T1000 (cell line): ENCODE measurements around the gene DGLUCY.
"Not testable (repeated sequence)": the region's sequence is repeated elsewhere in the genome, so short reads cannot be mapped to it uniquely, and the experiment has no call there.

Source experiments
- DNase-seq: peaks from one replicate; lab custom pipeline; 2025; ENCODE audit warnings: mixed read lengths; lab: John Stamatoyannopoulos, UW

DGLUCY gene

DNA sequence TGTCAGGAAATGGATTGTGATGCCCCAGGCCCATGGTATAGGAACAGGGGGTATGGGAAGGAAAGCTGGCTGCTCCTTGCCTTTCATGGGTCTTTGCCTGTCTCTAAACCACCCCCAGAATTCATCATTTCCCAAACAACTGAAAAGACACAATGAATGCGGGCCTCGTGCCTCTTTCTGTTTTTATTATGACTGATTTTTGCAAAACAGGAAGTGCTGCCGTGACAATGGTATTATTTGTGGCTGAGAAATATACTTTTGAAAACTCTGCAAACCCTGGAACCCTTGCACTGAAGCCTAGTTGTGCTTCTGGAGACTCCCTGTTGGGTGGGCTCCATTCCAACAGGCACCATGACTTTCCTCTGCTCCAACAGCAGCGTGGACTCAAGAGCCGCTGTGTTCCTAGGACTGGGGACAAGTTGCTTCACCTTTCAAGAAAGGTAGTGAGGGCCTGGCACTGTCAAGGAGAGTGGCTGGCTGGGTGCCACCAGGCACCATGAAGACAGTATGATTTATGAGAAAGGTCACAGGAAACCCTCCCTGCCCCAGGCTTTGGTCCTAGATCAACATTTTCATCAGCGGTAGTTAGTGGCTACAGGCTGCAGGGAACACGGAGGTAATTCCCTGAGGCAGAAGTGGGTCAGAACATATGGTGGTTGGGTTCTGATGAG is 4.8 kb upstream of the DGLUCY start:
- no peak for DNase-seq

DNA sequence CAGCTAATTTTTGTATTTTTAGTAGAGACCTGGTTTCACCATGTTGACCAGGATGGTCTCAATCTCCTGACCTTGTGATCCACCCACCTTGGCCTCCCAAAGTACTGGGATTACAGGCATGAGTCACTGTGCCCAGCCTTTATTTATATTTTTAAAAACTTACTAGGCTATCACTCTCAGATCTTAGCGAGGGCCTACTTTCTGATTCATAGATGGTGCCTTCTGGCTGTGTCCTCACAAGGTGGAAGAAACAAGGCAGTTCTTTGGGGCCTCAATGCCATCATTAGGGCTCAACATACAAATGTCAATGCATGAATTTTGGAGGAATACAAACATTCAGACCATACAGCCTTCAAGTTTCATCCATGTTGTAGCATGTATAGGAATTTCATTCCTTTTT is 2.4 kb upstream of the DGLUCY start:
- DNase-seq, result no peak

DNA sequence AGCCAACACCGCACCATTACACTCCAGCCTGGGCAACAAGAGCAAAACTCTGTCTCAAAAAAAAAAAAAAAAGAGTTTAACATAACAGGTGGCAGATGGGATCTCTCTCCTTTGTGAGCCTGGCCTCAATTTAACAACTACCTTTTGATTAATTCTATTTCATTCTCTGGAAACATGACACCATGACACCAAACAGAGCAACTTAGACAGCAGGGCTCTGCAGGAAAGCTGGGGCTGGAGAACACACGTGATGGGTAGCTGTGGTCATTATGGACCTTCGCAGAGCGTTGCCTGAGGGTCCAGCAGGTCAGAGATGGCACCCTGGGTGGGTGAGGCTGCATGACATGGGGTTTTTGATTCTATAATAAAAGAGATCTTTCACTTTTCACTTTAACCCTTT is 1.7 kb upstream of the DGLUCY start:
- no peak for DNase-seq

DNA sequence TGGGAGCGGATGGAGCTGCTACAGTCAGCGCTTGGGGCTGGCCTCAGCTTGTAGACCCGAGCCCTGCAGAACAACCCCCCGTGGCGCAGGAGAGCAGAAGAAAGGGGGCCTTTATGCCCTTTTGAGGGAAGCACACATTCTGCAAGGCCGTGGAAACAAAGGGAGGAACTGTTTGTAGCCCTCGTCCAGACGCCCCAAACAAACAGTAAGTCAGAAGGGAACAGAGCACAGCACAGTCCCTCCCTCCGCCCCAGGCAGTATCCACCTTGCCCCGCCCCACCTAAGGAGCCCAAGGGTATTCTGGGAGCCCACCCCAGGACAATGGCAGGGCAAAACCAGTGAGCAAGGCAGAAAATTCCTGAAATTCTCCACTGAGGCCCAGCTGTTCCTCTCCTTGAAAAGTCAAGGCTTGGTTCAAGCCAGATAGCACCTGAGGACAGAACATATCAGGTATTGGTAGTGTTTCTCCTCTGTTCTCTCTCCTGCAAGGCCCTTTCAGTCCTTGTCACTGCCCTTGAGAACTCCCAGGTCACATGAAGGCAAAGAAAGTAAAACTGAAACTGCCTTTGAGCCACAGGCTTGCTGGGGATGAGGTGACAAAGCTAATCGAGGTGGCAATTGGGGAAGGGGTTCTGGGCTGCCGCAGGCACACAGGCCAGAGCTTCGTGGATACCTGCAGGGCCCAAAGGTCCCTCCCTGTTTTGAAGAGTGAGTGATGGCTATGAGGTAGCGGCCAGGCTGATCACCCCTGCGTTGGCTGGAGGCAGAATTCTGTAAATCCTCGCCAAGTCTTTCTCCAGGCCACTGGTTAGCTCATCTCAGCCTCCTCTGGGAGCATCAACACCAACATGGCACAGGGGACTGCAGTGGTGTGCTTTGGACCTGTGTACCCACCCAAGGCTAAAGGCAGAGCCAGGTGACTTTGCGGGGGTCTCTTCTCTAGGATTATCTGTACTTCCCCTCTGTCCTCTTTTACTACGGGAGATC is 499 bp downstream of the DGLUCY start:
- peak; percentile 45 for DNase-seq

DNA sequence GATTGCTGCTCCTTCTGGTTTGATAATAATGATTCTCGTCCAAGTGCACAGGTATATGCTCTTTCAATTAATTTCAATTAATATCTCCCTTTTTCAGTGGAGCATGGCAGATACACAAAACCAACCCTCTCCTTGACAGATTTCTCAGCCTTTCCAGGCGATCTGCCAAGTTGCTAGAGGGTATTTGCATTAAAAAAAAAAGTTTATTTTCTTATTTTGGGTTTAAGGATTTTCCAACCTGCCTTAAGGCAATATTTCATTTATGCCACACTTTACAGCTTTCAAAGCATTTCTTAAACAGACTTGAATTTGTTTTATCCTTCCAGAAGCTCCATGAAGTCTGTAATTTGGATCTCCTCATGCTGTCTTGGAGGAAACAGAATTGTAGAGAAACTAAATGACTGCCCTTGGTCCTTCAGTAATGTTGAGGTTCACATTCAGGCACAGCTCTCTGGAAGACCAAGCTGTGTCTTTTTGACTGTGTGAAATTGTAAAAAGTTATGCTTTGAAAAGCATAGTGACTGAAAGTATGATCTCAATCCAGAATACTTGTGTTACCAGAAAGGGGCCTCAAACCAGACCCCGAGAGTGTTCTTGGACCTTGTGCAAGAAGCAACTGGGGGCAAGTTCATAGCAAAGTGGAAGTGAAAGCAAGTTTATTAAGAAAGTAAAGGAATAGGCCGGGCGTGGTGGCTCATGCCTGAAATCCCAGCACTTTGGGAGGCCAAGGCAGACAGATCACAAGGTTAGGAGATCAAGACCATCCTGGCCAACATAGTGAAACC is 2.3 kb downstream of the DGLUCY start:
- DNase-seq, result no peak

DNA sequence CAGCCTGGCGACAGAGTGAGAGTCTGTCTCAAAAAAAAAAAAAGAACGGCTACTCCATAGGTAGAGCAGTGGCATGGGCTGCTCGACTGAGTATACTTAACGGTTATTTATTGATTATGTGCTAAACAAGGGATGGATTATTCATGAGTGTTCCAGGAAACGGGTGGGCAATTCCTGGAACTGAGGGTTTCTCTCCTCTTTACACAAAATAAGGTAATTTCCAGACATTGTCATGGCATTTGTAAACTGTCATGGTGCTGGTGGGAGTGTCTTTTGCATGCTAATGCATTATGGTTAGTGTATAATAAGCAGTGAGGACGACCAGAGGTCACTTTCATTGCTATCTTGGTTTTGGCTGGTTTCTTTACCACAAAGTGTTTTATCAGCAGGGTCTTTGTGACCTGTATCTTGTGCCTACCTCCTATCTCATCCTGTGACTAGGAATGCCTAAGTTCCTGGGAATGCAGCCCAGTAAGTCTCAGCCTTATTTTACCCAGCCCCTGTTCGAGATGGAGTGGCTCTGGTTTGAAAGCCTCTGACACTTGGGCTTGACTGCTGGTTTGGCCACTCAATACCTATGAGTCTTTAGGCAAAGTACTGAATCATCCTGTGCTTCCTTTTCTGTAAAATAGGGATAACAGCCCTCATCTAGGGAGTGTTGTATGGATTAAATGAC is 3.2 kb downstream of the DGLUCY start:
- DNase-seq, result no peak

DNA sequence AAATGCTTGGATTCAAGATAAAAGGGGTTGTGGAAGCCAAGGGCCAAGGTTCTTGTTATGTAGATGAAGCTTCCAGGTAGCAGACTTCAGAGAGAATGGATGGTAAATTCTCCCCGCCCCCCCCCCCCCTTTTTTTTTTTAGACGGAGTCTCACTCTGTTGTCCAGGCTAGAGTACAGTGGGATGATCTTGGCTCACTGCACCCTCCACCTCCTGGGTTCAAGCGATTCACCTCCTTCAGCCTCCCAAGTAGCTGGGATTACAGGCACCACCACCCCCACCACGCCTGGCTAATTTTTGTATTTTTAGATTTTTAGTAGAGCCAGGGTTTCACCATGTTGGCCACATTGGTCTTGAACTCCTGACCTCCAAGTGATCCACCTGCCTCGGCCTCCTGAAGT is 4.1 kb downstream of the DGLUCY start:
- no peak for DNase-seq

DNA sequence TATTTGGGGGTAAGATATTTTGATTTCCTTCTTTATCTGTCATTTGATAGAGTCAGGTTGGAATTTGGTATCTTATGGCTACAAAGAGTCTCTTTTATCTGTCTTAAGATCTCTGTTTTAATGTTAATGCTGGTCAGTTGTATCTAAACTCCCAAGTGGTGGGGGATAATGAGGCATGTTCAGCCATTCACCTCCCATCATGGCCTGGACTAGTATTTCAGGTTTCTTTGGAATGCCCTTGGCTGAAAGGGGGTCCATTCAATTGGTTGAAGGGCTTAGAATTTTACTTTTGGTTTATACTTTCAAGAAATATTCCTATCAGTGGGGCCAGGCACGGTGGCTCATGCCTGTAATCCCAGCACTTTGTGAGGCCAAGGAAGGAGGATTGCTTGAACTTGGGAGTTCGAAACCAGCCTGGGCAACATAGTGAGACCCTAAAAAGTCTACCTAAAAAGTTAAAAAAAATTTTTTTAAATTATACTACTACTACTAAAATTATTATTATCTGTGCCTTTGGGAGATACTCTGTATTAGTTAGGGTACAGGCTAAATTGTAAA is 4.7 kb downstream of the DGLUCY start:
- no peak for DNase-seq

DNA sequence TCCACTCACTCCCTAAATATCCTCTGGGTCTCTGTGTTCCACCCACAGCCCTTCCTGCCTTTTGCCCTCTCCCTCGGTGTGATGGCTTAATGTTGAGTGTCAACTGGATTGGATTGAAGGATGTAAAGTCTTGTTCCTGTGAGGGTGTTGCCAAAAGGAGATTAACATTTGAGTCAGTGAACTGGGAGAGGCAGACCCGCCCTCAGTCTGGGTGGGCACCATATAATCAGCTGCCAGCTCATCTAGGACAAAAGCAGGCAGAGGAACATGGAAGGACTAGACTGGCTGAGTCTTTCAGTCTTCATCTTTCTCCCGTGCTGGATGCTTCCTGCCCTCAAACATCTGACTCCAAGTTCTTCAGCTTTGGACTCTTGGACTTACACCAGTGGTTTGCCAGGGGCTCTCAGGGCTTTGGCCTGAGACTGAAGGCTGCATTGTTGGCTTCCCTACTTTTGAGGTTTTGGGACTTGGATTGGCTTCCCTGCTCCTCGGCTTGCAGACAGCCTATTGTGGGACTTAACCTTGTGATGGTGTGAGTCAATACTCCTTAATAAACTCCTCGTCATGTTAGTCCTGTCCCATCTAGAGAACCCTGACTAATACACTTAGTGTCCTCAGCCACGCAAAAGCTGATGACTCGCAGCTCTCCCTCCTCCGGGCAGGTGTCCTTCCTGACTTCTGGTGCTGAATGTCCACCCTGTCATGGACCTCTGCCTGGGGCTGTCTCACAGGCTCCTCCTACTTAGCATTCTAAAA is 5.9 kb downstream of the DGLUCY start:
- no peak for DNase-seq

DNA sequence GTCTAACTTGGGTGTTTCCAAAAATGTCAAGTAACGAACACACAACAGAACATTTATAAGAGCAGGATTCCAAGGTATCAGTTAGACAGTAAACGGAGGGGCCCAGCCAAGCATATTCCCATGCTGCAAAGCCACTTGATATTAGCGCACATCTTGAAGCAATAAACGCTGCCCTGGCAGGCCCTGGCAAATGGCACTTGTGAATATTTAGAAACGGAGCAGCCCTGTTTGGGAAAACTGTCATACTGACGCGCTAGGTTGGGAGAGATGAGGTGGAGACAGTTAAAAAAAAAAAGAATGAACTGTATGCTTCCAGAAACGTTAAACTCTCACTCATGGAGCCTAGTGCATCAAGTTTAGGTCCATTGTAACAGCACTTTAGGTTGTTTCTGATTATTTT is 9.3 kb downstream of the DGLUCY start:
- DNase-seq, result no peak

DNA sequence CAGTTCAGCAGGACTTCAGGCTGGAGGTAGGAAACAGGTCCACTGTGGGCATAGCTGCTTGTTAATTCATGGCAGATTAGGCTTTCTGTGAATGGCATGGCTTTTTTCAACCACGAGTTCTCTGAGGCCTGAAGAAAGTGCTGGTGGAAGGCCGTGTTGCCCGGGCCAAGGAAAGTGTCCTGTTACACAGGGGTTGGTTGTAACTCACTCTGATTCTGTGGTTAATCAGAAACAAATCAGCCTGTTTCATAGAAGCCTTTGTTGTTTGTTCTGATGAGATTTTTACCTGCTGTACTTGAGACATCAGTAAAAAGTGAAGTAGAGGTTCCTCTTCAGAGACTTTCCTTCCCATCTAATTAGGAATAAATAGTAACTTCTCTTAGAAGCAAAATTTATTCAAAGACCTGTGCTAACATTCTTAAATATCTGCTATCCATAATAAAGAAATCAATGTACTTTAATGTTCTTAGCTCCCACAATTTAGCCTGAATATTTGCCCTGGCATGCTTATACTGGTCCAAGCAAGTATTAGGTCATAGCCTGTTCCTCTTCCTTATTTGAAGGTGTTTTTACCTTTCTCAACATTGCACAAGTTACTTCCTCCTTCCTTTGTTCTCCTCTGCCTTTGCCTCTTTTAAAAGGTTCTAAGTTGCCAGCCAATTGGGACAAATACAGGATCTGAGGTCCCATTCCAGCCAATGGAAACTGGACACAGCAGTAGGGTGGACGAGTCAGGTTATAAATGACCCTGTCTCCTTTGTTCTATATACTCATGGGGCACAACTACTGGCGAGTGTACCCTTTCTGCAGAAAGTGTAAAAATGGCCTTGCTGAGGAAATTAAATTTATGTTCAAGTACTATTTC is 10.8 kb downstream of the DGLUCY start:
- DNase-seq, result not testable (repeated sequence)

DNA sequence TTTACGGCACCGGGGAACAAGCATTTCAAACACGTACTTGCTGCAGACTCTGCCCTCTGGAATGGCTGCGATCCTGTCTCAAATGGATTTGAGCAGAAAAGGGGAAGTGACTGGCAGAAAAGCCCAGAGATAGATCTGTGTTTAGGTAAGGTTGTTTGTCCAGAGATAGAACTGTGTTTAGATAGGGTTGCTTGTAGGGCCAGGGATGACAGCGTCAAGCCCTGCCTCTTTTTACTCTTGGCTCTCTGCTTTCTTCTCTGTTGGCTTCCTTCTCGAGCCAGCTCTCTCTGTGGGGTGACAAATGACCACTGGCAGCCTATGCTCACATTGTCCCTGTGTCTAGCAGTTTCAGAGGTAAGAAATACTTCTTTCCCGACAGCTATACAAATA is 11.4 kb downstream of the DGLUCY start:
- DNase-seq, result no peak

DNA sequence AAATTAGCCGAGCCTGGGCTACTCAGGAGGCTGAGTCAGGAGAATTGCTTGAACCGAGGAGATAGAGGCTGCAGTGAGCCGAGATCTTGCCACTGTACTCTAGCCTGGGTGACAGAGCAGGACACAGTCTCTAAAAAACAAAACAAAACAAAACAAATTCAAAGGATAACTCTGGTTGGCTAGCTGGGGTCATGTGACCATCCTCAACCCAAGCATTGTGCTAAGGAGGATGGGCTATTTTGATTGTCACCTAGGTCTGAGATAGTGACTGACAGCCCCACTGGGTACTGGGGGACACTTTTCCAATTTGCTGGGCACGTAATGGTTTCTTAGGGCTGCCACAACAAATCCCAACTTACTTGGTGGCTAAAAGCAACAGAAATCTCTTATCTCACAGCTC is 11.9 kb downstream of the DGLUCY start:
- DNase-seq, result no peak

DNA sequence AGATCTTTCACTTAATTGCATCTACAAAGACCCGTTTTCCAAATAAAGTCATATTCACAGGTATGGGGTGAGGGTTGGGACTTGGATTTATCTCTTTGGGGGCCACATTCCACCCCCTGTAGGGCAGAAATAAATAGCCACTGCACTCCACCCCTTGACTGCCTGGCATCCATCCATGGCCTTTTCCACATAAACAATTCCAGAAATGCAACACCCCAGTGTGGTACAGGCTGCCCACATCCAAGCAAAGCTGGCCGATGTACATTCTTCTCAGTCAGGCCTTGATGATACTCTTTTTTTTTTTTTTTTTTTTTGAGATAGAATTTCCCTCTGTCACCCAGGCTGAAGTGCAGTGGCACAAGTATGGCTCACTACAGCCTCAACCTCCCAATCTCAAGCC is 12.9 kb downstream of the DGLUCY start:
- no peak for DNase-seq

DNA sequence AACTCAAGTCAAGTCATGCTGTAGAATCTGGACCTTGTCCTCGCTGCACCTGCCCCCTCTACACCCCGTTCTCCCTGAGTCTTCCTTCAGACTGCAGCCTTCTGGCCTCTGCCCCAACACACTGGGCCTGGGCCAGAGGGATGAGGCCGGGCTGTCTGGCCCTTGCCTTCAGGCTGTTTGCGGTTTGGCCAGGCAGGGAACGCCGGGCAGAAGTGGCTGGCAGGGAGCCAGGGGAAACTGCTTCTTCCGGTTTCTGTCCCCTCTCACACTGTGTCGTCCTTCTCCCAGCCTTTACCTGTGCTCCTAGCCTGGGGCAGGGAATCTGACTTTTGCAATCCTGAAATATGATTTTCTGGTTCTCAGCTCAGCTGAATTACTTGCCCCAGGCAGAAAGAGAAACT is 13.5 kb downstream of the DGLUCY start:
- no peak for DNase-seq

DNA sequence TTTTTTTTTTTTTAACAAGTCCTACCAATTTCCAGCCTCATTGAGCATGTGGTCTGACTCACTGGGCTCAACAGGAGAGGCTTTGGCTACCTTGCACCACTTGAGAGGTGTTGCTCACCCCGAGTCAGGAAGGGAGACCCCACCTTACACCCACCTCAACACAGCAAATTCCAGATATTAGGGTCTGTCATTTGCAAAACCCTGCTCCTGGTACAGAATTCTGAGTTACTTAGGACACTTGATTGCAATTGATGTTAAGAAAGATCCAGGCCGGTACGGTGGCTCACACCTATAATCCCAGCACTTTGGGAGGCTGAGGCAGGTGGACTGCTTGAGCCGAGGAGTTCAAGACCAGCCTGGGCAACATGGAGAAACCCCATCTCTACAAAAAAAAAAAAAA is 14.1 kb downstream of the DGLUCY start:
- DNase-seq, result no peak

DNA sequence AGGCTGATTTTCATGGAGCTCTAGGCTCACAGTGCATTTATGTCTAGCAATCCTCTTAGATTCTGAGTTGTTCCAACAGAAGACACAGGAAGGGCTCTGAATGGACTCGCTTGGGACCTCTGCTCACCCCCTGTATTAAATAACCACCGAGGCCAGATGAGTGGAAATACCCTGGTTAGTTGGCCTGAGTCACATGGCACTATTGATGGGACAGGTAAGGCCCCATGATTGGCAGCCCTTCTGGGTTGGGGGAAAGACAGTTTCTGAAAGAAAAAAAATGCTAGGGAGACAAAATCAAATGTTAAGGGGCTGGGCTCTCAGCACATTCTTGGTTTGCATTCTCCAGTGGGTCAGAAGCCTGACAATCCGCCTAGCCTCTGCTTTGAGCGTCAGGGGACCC is 14.8 kb downstream of the DGLUCY start:
- DNase-seq, result no peak

DNA sequence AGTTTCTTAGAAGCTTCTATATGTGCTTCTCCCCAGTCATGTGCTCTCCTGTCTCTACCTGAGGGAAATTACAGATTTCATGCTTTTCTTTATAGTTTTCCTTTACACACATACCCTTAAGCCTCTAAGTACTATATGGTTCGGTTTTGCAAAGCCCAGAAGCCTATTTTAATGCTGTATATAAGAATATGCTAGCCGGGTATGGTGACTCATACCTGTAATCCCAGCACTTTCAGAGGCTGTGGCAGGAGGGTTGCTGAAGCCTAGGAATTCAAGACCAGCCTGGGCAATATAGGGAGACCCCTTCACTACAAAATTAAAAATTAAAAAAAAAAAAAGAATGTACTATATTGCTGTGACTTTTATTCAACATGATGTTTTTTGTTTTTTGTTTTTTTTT is 15.4 kb downstream of the DGLUCY start:
- DNase-seq, result no peak

DNA sequence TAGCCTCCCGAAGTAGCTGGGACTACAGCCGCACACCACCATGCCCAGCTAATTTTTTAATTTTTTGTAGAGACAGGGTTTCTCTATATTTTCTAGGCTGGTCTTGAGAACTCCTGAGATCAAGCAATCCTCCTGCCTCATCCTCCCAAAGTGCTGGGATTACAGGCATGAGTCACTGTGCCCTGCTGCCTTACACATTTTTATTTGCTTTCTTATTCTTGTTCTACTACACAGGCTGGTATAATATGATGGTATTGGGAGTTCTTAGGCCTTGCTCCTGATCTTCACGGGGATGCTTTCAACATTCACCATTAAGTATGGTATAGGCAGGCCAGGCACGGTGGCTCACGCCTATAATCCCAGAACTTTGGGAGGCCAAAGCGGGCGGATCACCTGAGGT is 21.2 kb downstream of the DGLUCY start:
- DNase-seq, result no peak
